Choroid plexus epithelial cell (primary cell): ENCODE results near the gene LPXN.

Experiments used
- DNase-seq: peaks from one replicate; pipeline ENCODE4 v3.0.0-alpha.2; 2010; ENCODE audit warnings: low read depth
- H3K4me3 ChIP-seq: 2 replicates; pipeline ENCODE4 v1.5.1; 2011; ENCODE audit warnings: low read depth, mild to moderate bottlenecking, control low read depth, low read length, moderate library complexity
- CTCF ChIP-seq: conservative IDR thresholded peaks from 2 replicates; pipeline ENCODE4 v1.5.1; 2011; ENCODE audit warnings: low read depth, mild to moderate bottlenecking, control low read depth, inconsistent platforms, low read length, moderate library complexity

The LPXN gene

DNA sequence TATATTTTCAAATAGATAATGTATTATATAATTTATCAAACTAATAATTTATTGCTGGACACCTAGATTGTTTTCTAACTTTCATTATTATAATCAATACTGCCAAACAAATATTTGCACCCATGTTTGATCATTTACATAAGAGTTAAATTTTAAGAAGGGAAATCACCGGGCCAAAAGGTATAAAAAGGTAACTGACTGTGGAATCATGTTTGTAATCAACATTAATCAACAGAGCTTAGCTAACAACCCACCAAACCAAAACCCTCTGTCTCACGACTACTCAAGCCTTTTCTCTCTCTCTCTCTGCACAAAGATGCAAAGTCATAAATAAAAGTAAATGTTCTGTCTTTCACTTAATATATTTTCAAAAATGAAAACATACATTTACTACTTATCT is 14.8 kb downstream of the LPXN start:
- H3K4me3 ChIP-seq: no peak overlapping the region
- no peak for TF ChIP-seq CTCF
- no peak for DNase-seq

DNA sequence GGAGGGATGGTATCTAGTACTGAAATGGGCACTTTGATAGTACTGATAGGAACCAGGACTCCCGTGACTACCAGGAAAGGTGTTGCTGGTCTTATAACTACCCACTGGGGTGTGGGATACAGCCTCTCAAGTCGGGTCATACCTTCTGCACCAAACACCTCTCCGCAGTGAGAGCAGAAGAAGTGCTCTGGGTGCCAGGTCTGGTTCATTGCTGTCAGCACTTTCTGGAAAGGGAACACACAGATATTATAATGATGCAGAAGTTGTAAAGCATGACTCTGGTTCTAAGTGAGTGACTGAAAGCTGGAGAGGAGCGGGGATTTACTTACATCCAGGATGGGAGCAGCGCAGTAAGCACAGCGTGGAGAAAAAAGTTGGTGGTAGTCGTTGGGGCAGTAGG is 26.0 kb downstream of the LPXN start:
- H3K4me3 ChIP-seq: no peak overlapping the region
- DNase-seq: no peak
- TF ChIP-seq CTCF: no peak

DNA sequence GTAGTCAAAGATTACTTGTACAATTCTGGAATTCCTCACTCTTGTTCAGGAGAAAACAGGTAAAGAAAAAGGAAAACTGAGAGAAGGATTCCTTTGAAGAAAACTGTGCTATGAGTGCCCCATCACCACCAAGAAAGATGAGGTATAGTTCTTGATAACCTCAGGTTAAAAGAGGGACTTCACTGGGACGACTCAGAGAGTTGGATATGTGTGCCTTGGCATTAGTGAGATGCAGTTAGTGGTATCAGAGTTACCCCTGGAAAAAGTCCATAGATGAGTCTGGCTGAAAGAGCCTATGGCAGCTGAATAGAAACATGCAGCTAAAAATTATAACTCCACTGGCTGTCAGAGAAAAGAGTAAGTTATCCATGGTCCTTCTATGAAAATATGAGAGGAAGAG is 28.8 kb downstream of the LPXN start:
- no peak overlapping the region for H3K4me3 ChIP-seq
- DNase-seq: no peak
- TF ChIP-seq CTCF: no peak

DNA sequence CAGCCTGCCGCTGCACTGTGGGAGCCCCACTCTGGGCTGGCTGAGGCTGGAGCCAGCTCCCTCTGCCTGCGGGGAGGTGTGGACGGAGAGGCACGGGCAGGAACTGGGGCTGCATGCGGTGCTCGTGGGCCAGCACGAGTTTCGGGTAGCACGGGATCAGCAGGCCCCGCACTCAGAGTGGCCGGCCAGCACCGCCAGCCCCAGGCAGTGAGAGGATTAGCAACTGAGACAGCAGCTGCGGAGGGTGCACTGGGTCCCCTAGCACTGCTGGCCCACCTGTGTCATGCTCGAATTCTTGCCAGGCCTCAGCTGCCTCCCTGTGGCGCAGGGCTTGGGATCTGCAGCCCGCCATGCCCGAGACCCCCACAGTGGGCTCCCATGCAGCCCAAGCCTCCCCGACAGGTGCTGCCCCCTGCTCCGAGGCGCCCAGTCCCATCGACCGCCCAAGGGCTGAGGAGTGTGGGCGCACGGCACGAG is 43.8 kb downstream of the LPXN start:
- DNase-seq: no peak
- no peak for TF ChIP-seq CTCF
- no peak overlapping the region for H3K4me3 ChIP-seq

- DNase-seq: no peak
- no peak for TF ChIP-seq CTCF
- no peak overlapping the region for H3K4me3 ChIP-seq
Observed at GRCh38 chr11:58530236-58530635, 45.4 kb downstream of the LPXN start.

- no peak for TF ChIP-seq CTCF
Observed at GRCh38 chr11:58527429-58527828, 48.2 kb downstream of the LPXN start.

DNA sequence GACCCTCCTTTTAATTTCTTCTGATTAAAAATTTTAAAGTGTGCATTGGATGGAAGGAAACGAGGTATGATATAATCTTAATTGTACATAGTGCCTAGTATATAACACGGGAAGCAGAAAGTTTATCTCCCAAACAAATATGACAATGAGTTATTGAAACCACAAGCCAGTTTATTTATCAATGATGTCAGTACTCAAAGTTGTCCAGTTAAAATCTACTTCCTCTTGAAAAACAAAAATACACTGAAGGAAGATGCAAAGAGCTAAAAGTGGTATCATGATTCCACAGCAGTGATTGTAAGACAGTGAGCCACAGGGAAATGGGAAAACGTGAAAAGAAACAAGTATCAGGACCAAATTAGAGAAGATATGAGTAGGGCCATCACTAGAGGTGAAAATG is 48.9 kb downstream of the LPXN start:
- no peak for DNase-seq
- TF ChIP-seq CTCF: no peak
- H3K4me3 ChIP-seq: no peak overlapping the region

More at GRCh38 chr11:58527429-58527828, 48.2 kb downstream of the LPXN start:
- H3K4me3 ChIP-seq: no peak overlapping the region
- no peak for DNase-seq
